GM23338 (cell line): Measurements from ENCODE around the gene DPP10. TPM values are rescaled to one million over a fixed set of nuclear protein-coding genes. Genes with fewer than 3 reads are reported as not detected.

Source experiments
- ATAC-seq: fragments of 200-7000 bp; cut with Tn5 transposase; 3 replicates; pipeline ENCODE4 v1.9.1; 2020
- DNase-seq: peaks from one replicate; pipeline ENCODE4 v3.0.0-alpha.2; 2015; ENCODE audit warnings: low spot score
- H2AFZ ChIP-seq: fragments of 200-600 bp; sonication (generic); 2 replicates; pipeline ENCODE4 v1.8.0; 2016; ENCODE audit warnings: antibody characterized with exemption, mild to moderate bottlenecking, moderate library complexity
- H3F3A ChIP-seq: fragments of 200-600 bp; sonication (generic); replicated peaks from 2 replicates; pipeline ENCODE4 v1.8.0; 2017; ENCODE audit warnings: antibody characterized with exemption, mixed run types, low read depth
- H3K27ac ChIP-seq: fragments of 200-600 bp; sonication (generic); 2 replicates; pipeline ENCODE4 v1.6.1; 2016; ENCODE audit warnings: low read depth
- H3K27me3 ChIP-seq: fragments of 200-600 bp; sonication (generic); 2 replicates; pipeline ENCODE4 v1.8.0; 2016; ENCODE audit warnings: mild to moderate bottlenecking, mixed run types, moderate library complexity; ENCODE audit not compliant: insufficient read depth
- H3K36me3 ChIP-seq: fragments of 200-600 bp; sonication (generic); 2 replicates; pipeline ENCODE4 v1.8.0; 2016; ENCODE audit warnings: mild to moderate bottlenecking; ENCODE audit not compliant: insufficient read depth
- H3K4me1 ChIP-seq: fragments of 200-600 bp; sonication (generic); 2 replicates; pipeline ENCODE4 v1.8.0; 2016; ENCODE audit warnings: mild to moderate bottlenecking, moderate library complexity; ENCODE audit not compliant: insufficient read depth
- H3K4me2 ChIP-seq: fragments of 200-600 bp; sonication (generic); 2 replicates; pipeline ENCODE4 v1.7.1; 2017; ENCODE audit warnings: mixed run types
- H3K4me3 ChIP-seq: fragments of 200-600 bp; sonication (generic); 2 replicates; pipeline ENCODE4 v1.6.1; 2016; ENCODE audit warnings: mixed run types
- H3K79me2 ChIP-seq: fragments of 200-600 bp; sonication (generic); replicated peaks from 2 replicates; pipeline ENCODE4 v1.8.0; 2017; ENCODE audit warnings: mild to moderate bottlenecking; ENCODE audit not compliant: insufficient read depth
- H3K9me2 ChIP-seq: fragments of 200-600 bp; sonication (generic); 2 replicates; pipeline ENCODE4 v1.8.0; 2017; ENCODE audit not compliant: insufficient read depth
- H4K20me1 ChIP-seq: fragments of 200-600 bp; sonication (generic); replicated peaks from 2 replicates; pipeline ENCODE4 v1.8.0; 2017; ENCODE audit warnings: mild to moderate bottlenecking; ENCODE audit not compliant: insufficient read depth
- H3K27ac Mint-ChIP-seq: 2 replicates; pipeline ENCODE4 v1.8.0; 2020; ENCODE audit warnings: inconsistent platforms, mild to moderate bottlenecking, moderate library complexity, mixed read lengths
- H3K27me3 Mint-ChIP-seq: 3 replicates; pipeline ENCODE4 v1.8.0; 2022; ENCODE audit warnings: low read depth, mild to moderate bottlenecking, moderate library complexity, mixed read lengths, inconsistent platforms; ENCODE audit not compliant: insufficient read depth, poor library complexity
- H3K36me3 Mint-ChIP-seq: 3 replicates; pipeline ENCODE4 v1.8.0; 2021; ENCODE audit warnings: low read depth, mild to moderate bottlenecking, inconsistent platforms, moderate library complexity, mixed read lengths
- H3K4me1 Mint-ChIP-seq: 3 replicates; pipeline ENCODE4 v1.8.0; 2020; ENCODE audit warnings: mild to moderate bottlenecking, inconsistent platforms, mixed read lengths
- H3K4me3 Mint-ChIP-seq: 3 replicates; pipeline ENCODE4 v1.8.0; 2021; ENCODE audit warnings: moderate library complexity, mild to moderate bottlenecking, inconsistent platforms, mixed read lengths
- H3K9me3 Mint-ChIP-seq: 3 replicates; pipeline ENCODE4 v1.8.0; 2020; ENCODE audit warnings: moderate library complexity, mild to moderate bottlenecking, inconsistent platforms, mixed read lengths
- CREB1 ChIP-seq: fragments of 250-450 bp; sonication (Bioruptor Pico); IDR thresholded peaks from 2 replicates; pipeline ENCODE4 v1.5.0; 2020; ENCODE audit warnings: low read depth, mild to moderate bottlenecking, moderate library complexity
- EZH2 ChIP-seq: fragments of 200-600 bp; sonication (generic); IDR thresholded peaks from one replicate; pipeline ENCODE4 v1.8.0; 2017; ENCODE audit warnings: antibody characterized with exemption, mild to moderate bottlenecking, low read depth; ENCODE audit not compliant: unreplicated experiment
- EZH2phosphoT487 ChIP-seq: fragments of 200-600 bp; sonication (generic); IDR thresholded peaks from one replicate; pipeline ENCODE4 v1.8.1; 2018; ENCODE audit warnings: antibody characterized with exemption; ENCODE audit not compliant: unreplicated experiment
- JUNB ChIP-seq: IDR thresholded peaks from one replicate; pipeline ENCODE4 v1.6.1; 2016; ENCODE audit warnings: antibody characterized with exemption; ENCODE audit not compliant: unreplicated experiment
- POLR2AphosphoS5 ChIP-seq: IDR thresholded peaks from 2 replicates; pipeline ENCODE4 v1.6.1; 2016; ENCODE audit warnings: antibody characterized with exemption, low read depth
- STAT1 ChIP-seq: IDR thresholded peaks from one replicate; pipeline ENCODE4 v1.6.1; 2016; ENCODE audit warnings: antibody characterized with exemption; ENCODE audit not compliant: unreplicated experiment
- polyA plus RNA-seq: library from polyadenylated mRNA; unstranded; fragments of >200 nt; fragmentation: Nextera tagmentation; extraction: Ambion mirVana; gene quantifications from 2 replicates; pipeline ENCODE4 v1.2.1, GENCODE V29; 2016
- total RNA-seq: library from RNA; depleted of rRNA; stranded (reverse); fragments of >200 nt; shearing (Covaris generic); gene quantifications from 2 replicates; pipeline ENCODE4 v1.2.3, GENCODE V29; 2014
- TF ChIP-seq, protein P1 (sequence below): IDR thresholded peaks from one replicate; pipeline ENCODE4 v1.6.1; 2018; ENCODE audit warnings: antibody characterized with exemption; ENCODE audit not compliant: unreplicated experiment
- TF ChIP-seq, protein P2 (sequence below), 2 experiments: fragments of 200-600 bp in 1 of 2; sonication (generic) in 1 of 2; conservative IDR thresholded peaks; 2 replicates each; pipeline versions ENCODE4 v1.5.1 to v1.6.1; 2016 to 2017; ENCODE audit warnings: antibody characterized with exemption in 2 of 2, low read depth in 2 of 2, mild to moderate bottlenecking in 2 of 2, moderate library complexity in 1 of 2

DPP10 gene
- total and polyA plus RNA-seq, 2 experiments from 2014 or later: 3.6 to 14.8 TPM

DNA sequence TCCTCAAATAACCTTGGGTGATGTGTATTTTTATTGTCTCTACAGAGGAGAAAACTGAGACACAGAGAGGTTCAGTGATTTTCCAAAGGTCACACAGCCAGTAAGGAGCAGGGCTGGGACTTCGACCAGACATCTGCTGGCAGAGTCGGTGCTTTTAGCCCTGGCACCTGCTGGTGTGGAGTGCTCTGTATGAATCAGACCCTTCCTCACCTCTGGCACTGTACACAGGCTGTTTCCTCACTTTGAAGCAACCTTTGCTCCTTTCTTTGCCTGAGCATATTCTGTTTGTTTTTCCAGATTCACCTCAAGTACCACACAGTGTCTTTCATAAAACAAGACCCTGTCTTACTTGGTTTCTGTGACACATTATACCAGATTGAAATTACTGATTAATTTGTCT, 107.9 kb downstream of the DPP10 start:
- H3K27me3 ChIP-seq: no peaks in the 10 kb centered on the region
- peaks cover 6% of the 10 kb centered on the region for H3K9me3 Mint-ChIP-seq
- H3K36me3 ChIP-seq: no peaks in the 10 kb centered on the region
- no peaks in the 10 kb centered on the region for H3F3A ChIP-seq
- H3K4me1 ChIP-seq: no peaks in the 10 kb centered on the region
- no peaks in the 10 kb centered on the region for H3K36me3 Mint-ChIP-seq
- H2AFZ ChIP-seq: no peak overlapping the region
- H3K4me3 ChIP-seq: no peak overlapping the region
- H3K4me2 ChIP-seq: no peak overlapping the region
- H3K27me3 Mint-ChIP-seq: peaks cover 5% of the 10 kb centered on the region
- no peak overlapping the region for H3K4me3 Mint-ChIP-seq
- no peak for ATAC-seq
- no peak overlapping the region for H3K27ac ChIP-seq
- H4K20me1 ChIP-seq: no peaks in the 10 kb centered on the region
- H3K27ac Mint-ChIP-seq: no peak overlapping the region
- DNase-seq: no peak
- H3K4me1 Mint-ChIP-seq: peaks cover 5% of the 10 kb centered on the region; the same call in 2 of the 3 replicates
- TF ChIP-seq, protein P1, sequence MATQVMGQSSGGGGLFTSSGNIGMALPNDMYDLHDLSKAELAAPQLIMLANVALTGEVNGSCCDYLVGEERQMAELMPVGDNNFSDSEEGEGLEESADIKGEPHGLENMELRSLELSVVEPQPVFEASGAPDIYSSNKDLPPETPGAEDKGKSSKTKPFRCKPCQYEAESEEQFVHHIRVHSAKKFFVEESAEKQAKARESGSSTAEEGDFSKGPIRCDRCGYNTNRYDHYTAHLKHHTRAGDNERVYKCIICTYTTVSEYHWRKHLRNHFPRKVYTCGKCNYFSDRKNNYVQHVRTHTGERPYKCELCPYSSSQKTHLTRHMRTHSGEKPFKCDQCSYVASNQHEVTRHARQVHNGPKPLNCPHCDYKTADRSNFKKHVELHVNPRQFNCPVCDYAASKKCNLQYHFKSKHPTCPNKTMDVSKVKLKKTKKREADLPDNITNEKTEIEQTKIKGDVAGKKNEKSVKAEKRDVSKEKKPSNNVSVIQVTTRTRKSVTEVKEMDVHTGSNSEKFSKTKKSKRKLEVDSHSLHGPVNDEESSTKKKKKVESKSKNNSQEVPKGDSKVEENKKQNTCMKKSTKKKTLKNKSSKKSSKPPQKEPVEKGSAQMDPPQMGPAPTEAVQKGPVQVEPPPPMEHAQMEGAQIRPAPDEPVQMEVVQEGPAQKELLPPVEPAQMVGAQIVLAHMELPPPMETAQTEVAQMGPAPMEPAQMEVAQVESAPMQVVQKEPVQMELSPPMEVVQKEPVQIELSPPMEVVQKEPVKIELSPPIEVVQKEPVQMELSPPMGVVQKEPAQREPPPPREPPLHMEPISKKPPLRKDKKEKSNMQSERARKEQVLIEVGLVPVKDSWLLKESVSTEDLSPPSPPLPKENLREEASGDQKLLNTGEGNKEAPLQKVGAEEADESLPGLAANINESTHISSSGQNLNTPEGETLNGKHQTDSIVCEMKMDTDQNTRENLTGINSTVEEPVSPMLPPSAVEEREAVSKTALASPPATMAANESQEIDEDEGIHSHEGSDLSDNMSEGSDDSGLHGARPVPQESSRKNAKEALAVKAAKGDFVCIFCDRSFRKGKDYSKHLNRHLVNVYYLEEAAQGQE: no peak
- TF ChIP-seq JUNB: no peak
- no peak for TF ChIP-seq POLR2AphosphoS5
- no peak for TF ChIP-seq STAT1
- no peak for TF ChIP-seq EZH2
- no peak for TF ChIP-seq EZH2phosphoT487
- TF ChIP-seq, protein P2, sequence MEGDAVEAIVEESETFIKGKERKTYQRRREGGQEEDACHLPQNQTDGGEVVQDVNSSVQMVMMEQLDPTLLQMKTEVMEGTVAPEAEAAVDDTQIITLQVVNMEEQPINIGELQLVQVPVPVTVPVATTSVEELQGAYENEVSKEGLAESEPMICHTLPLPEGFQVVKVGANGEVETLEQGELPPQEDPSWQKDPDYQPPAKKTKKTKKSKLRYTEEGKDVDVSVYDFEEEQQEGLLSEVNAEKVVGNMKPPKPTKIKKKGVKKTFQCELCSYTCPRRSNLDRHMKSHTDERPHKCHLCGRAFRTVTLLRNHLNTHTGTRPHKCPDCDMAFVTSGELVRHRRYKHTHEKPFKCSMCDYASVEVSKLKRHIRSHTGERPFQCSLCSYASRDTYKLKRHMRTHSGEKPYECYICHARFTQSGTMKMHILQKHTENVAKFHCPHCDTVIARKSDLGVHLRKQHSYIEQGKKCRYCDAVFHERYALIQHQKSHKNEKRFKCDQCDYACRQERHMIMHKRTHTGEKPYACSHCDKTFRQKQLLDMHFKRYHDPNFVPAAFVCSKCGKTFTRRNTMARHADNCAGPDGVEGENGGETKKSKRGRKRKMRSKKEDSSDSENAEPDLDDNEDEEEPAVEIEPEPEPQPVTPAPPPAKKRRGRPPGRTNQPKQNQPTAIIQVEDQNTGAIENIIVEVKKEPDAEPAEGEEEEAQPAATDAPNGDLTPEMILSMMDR (conservative IDR thresholded peaks at IDR 0.05; ENCODE audit: low read depth in 2 of 2): no peak
- H3K9me2 ChIP-seq: no peaks in the 10 kb centered on the region
- no peaks in the 10 kb centered on the region for H3K79me2 ChIP-seq

DNA sequence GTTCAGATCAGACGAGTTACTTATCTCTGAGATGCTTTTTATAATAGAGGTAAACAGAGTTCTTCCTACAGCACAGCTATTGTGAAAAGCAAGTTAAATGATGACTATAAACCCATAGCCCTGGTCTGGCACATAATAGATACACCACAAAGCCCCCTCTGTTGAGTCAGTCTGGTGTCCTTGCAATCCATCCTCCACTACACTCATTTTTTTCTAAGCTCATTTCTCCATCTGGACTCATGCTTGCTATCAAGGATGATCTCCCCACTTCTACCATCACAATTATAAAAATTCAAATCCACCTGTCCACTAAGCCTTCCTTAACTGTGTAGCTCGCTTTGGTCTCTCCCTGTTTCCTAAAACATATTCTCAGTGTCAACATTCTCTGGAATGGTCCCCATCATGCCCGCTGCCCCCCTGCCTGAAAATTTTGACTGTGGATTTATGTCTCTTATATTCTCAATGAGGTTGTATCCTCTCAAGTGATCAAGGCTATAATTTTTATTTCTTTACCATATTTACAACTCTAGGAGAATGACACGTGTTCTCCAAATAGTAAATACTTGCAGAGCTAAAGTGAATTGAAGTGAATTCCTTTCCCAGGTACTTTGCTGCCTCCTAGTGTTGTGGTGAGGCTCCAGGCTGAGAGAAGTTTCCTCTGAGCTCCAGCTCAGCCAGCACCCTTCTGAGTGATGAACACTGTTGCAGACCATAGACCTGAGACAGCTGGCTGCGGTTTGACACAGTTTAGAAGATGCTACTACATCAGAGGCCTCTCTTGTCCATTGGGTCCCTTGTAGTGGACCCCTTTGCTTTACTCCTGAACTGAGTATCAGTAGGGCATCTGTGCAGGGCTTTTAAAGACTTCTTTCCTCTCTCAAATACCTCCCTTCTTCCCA, 108.7 kb downstream of the DPP10 start:
- H3K79me2 ChIP-seq: no peaks in the 10 kb centered on the region
- H4K20me1 ChIP-seq: no peaks in the 10 kb centered on the region
- H3K4me1 ChIP-seq: no peaks in the 10 kb centered on the region
- no peaks in the 10 kb centered on the region for H3K27me3 ChIP-seq
- H3F3A ChIP-seq: no peaks in the 10 kb centered on the region
- DNase-seq: peak; percentile 81
- TF ChIP-seq, protein P2 (conservative IDR thresholded peaks at IDR 0.05; ENCODE audit: low read depth in 2 of 2): peak; percentile 75 to 82
- TF ChIP-seq CREB1 (CRISPR knock-in tag): no peak
- Mint-ChIP-seq H3K27ac (no peak overlapping the region), H3K4me1 (peaks cover 5% of the 10 kb centered on the region; the same call in 2 of the 3 replicates), H3K4me3 (no peak overlapping the region), H3K27me3 (peaks cover 5% of the 10 kb centered on the region), H3K36me3 (no peaks in the 10 kb centered on the region), H3K9me3 (peaks cover 6% of the 10 kb centered on the region)
- peak; percentile 96 for ATAC-seq
- no peak overlapping the region for H2AFZ ChIP-seq
- no peak overlapping the region for H3K4me3 ChIP-seq
- H3K36me3 ChIP-seq: no peaks in the 10 kb centered on the region
- no peak overlapping the region for H3K27ac ChIP-seq
- H3K4me2 ChIP-seq: no peak overlapping the region
- H3K9me2 ChIP-seq: no peaks in the 10 kb centered on the region
